Brain microvascular endothelial cell (primary cell): ENCODE data around the gene CTSO.

Source experiments
- DNase-seq: peaks from one replicate; pipeline ENCODE4 v3.0.0-alpha.2; 2020
- H3K27ac ChIP-seq: fragments of 250-450 bp; sonication (Bioruptor Pico); 2 replicates; pipeline ENCODE4 v1.5.1; 2020; ENCODE audit warnings: mild to moderate bottlenecking, moderate library complexity
- H3K27me3 ChIP-seq: fragments of 250-450 bp; sonication (Bioruptor Pico); replicated peaks from 2 replicates; pipeline ENCODE4 v1.5.1; 2020; ENCODE audit warnings: mild to moderate bottlenecking
- H3K36me3 ChIP-seq: fragments of 250-450 bp; sonication (Bioruptor Pico); replicated peaks from 2 replicates; pipeline ENCODE4 v1.5.1; 2020; ENCODE audit warnings: mild to moderate bottlenecking
- H3K4me3 ChIP-seq: 2 replicates; pipeline ENCODE4 v1.5.1; 2011; ENCODE audit warnings: low read depth, mild to moderate bottlenecking, control low read depth, low read length, moderate library complexity
- CTCF ChIP-seq: IDR thresholded peaks from 2 replicates; pipeline ENCODE4 v1.5.1; 2011; ENCODE audit warnings: low read depth, mild to moderate bottlenecking, moderate library complexity, low read length, control low read depth, inconsistent platforms; ENCODE audit errors: missing control alignments
- in situ Hi-C: cut with HindIII; loops from 2 replicates; pipeline ENCODE4 v1.10.0; 2017; ENCODE audit warnings: low sequenced_read_pairs, low pct_ligation_motif_present

The CTSO gene

GRCh38 chr4:155930330-155930729 lies 23.3 kb downstream of the CTSO start:
- no peak for DNase-seq
- Histone ChIP-seq H3K36me3 (no peaks in the 10 kb centered on the region), H3K4me3 (no peak overlapping the region), H3K27me3 (no peaks in the 10 kb centered on the region), H3K27ac (no peak overlapping the region)
- in situ Hi-C loops, result loop anchor here (25.0 kb wide), 1 partner anchor 118 kb away; no protein-coding TSS in a partner anchor
- no peak for TF ChIP-seq CTCF

- no peak overlapping the region for H3K4me3 ChIP-seq
- no peak overlapping the region for H3K27ac ChIP-seq
- no peak for DNase-seq
- no peaks in the 10 kb centered on the region for H3K36me3 ChIP-seq
- in situ Hi-C loops, result loop anchor here (25.0 kb wide), 1 partner anchor 118 kb away; no protein-coding TSS in a partner anchor
- no peaks in the 10 kb centered on the region for H3K27me3 ChIP-seq
- no peak for TF ChIP-seq CTCF
These were observed 23.8 kb downstream of the CTSO start for GRCh38 chr4:155929833-155930232.

GRCh38 chr4:155924637-155925036 lies 29.0 kb downstream of the CTSO start:
- TF ChIP-seq CTCF, result no peak
- no peaks in the 10 kb centered on the region for H3K27me3 ChIP-seq
- no peaks in the 10 kb centered on the region for H3K36me3 ChIP-seq
- no peak overlapping the region for H3K27ac ChIP-seq
- H3K4me3 ChIP-seq, result no peak overlapping the region
- in situ Hi-C loops, result loop anchor here (25.0 kb wide), 1 partner anchor 112 kb away; no protein-coding TSS in a partner anchor
- no peak for DNase-seq

GRCh38 chr4:155921597-155921996 lies 32.1 kb downstream of the CTSO start:
- in situ Hi-C loops, result no loop called here
- Histone ChIP-seq H3K36me3 (no peaks in the 10 kb centered on the region), H3K27ac (no peak overlapping the region), H3K4me3 (no peak overlapping the region), H3K27me3 (no peaks in the 10 kb centered on the region)
- no peak for DNase-seq
- TF ChIP-seq CTCF, result no peak

- no peaks in the 10 kb centered on the region for H3K36me3 ChIP-seq
- H3K27me3 ChIP-seq, result no peaks in the 10 kb centered on the region
- H3K4me3 ChIP-seq, result no peak overlapping the region
- no peak for TF ChIP-seq CTCF
- H3K27ac ChIP-seq, result no peak overlapping the region
- in situ Hi-C loops, result no loop called here
- DNase-seq, result no peak
These were observed 38.9 kb downstream of the CTSO start for GRCh38 chr4:155914782-155915181.

GRCh38 chr4:155911905-155912304 lies 41.8 kb downstream of the CTSO start:
- in situ Hi-C loops, result no loop called here
- DNase-seq, result no peak
- H3K36me3 ChIP-seq, result no peaks in the 10 kb centered on the region
- H3K27me3 ChIP-seq, result no peaks in the 10 kb centered on the region
- no peak for TF ChIP-seq CTCF
- no peak overlapping the region for H3K4me3 ChIP-seq
- H3K27ac ChIP-seq, result no peak overlapping the region
